CD1c-positive myeloid dendritic cell (primary cell): Measurements from ENCODE around the gene DMGDH.

Experiments used
- DNase-seq: peaks from one replicate; pipeline ENCODE4 v3.0.0-alpha.2; 2016; ENCODE audit errors: extremely low spot score

DMGDH gene

DNA sequence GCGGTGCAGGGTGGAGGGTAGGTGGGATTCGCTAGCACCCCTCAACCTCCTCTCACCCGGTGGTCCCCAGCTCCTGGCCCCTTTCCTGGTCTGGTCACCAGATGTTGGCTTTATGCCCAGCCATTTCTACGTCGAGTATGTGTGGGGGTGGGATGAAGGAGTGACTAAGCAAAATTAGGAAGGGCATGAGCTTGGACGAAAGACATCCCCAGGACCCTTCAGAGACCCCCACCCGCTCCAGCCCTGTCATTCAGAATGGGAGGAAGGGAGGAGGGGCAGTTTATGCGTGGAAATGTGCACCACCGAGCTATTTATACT lies 835 bp upstream of the DMGDH start:
- no peak for DNase-seq

DNA sequence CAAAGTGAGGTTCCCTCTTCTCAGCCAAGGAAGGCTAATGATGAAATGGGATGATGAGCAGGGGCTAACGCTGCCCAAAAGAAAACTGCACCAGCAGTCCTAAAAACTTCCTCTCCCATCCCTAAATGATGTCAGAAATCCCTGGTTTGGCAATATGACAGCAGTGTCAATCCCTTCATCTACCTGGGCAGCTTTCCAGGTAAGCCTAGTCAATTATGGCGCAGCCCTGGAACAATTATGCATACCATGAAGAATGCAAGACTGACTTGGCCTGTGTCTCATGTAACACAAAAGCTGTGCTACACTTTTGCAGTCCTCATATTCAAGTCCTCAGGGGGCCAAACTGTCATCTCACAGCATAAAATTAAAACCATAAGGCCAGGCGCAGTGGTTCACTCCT lies 7.0 kb downstream of the DMGDH start:
- no peak for DNase-seq

DNA sequence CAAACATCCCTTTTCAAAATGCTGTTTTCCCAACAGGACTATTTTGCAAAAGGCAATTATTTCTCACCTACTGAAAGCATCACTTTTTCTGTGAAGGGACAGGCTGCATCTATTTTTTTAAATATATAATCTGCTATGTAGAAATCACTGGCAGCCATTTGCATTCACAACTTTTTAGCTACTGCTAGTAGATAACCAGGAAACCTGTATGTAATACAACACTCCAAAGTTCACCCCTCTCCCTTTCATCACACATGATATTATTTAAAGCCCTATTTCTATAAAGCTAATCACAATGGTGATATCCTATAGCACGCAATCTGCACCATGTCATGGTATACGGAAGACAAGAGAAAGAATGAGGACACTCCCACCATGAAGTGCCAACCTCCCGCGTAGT lies 9.8 kb downstream of the DMGDH start:
- DNase-seq, result no peak

DNA sequence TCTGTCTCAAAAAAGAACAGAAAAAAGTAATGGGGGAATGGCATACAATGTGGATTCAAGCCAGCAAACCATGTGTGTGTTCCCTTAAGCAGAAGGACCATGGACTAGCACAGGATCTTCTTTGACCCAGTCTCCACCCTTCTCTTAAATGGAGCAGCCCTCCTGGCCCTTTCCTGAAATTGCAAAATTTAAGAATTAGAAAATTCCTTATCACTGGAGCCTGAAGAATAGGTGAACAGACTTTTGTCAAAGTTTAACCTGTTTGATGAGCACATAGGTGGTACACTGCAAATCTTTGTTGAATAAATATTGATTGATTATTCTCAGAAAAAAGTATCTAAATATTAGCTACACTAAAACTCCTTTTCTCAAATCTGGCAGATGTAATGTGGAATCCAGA lies 12.6 kb downstream of the DMGDH start:
- DNase-seq, result no peak

DNA sequence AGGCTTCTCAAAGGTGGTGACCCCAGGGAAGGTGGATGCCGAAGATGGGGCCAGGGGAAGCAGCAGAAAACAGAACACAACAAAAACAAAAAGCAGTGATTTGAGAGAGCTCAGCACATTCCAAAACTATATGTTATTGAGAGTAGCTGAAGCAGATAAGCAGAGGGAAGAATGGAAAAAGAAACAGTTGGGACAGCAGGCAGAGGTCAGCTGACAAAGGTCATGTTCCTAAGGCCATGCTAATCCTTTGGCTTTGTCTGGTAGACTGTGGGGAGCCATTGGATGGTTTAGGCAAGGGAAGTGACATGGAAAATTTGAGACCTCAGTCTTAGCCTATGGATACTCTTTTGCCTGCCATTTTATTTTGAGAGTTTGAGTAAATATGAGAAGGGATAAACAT lies 14.5 kb downstream of the DMGDH start:
- no peak for DNase-seq

DNA sequence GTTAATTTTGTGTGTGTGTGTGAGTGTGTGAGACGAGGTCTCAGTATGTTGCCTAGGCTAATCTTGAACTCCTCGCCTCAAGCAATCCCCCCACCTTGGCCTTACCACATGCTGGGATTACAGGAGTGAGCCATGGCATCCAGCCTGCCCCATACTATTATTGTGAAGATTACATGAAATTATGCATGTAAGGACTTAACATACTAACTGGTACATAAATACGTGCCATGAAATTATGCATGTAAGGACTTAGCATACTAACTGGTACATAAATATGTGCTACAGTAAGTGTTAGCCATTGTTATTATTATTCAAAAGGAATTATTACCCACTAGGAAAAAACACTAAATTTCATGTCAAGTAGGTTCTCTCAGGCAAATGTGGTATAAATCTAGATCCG lies 16.2 kb downstream of the DMGDH start:
- no peak for DNase-seq

DNA sequence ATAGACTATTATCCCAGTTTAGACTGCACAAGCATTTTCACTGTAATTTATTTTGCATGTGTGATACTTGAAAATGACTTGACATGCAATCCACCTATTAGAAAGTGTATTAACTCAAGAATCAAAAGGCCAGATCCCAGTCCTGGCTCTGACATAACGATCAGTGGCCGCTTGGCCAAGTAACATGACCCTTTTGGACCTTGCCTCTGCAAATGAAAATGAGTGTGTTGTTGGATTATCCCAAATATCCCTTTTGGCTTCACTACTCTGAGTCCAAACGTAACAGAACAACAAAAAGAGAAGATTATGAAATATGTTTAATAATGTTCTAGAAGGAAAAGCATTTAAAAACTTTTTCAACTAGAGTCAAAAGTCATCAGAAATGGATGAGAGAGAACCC lies 19.0 kb downstream of the DMGDH start:
- DNase-seq, result no peak

DNA sequence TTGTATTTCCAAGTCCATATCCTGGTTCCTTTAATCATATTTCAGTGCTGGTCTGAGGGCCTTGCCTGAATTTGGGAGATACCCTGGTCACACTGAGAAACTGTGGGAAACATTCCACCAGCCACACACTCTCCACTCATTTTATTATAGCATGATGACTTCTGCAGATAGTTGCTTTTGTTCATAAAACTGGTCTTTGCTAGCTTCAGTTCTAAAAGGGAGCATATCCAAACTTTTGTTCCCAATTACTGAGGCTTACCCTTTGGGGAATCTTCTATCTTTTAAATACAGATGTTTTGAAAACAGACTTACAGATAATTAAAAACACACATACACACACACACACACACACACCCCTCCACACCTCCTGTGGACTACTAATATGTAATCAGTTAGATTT lies 21.0 kb downstream of the DMGDH start:
- DNase-seq, result no peak

DNA sequence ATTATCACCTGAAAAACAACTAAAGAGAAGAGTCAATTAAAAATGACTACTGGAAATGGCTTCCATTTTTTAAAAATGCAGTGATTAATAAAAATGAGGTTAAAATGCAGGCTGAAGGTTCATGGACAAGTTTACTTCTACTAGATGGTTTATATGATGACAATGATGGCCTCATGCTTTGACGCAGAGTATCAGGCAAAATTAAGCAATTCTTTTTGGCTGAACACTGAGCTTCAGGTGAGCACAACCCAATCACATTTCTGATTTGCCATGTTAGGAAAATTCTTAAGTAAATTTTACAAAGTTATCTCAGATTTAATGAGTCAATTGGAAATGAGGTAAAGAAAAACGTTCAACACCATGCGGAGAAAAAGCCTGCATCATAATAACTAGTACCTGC lies 22.3 kb downstream of the DMGDH start:
- DNase-seq, result no peak

DNA sequence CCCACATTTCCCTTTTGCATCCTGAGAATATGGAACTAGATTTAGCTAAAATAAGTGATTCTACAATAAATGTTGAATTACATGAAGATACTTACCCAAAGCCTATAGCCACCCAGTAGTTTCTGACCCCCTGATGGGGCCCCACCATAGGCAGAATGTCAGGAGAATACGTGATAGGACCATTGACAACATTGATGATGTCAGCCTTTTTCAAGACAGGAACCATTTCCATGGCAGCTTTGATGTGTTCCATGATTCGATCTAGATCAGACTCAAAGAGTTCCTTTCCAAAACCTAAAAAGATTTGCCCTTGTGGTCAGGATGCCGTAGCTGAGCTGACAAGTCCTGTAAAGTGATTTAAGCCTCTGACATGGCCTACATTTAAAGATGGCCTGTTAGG lies 27.3 kb downstream of the DMGDH start:
- no peak for DNase-seq

DNA sequence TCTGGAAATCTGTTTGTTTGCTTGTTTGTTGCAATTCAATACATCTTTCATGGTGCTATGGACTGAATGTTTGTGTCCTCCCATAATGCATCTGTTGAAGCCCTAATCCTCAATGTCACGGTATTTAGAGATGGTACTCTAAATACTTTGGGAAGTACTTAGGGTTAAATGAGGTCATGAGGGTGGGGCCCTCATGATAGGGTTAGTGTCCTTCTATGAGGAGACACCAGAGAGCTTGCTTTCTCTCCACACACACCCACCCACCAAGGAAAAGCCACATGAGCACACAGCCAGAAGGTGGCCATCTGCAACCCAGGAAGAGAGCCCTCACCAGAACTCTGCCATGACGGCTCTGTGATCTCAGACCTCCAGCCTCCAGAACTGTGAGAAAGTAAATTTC lies 32.7 kb downstream of the DMGDH start:
- DNase-seq, result no peak

DNA sequence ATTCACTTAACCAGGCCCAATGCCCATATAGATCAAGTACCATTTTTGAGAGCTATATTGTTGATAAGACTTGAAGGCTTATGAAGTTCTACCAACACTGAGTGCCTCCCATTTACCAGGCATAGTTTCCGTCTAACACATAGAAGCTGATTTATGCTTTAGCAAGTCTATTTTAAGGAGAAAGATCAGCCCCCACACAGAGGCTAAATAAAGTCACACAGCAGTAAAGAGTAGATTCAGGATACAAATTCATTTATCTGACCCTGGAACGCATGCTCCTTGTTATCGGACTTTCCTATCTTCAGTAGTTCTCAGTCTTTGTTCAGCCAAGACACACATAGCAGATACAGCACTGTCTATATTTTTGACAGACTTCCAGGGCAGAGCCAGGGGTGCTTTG lies 34.2 kb downstream of the DMGDH start:
- DNase-seq, result no peak

DNA sequence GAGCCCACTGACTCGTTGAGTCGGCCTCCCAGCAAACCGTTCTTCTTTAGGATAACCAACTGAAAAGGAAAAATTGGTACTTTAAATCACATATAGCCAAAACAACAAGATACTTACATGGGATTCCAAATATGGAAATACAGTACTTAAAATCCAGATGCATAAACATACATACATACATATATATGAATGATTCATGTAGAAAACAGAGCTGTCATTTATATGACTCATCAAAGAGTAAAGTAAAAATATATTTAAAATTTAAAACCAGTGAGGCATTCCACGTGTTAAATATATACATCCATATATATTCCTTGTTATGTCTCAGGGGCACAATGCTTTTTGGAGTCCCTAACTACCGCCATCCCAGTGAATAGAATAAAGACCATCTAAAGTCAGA lies 36.7 kb downstream of the DMGDH start:
- no peak for DNase-seq

DNA sequence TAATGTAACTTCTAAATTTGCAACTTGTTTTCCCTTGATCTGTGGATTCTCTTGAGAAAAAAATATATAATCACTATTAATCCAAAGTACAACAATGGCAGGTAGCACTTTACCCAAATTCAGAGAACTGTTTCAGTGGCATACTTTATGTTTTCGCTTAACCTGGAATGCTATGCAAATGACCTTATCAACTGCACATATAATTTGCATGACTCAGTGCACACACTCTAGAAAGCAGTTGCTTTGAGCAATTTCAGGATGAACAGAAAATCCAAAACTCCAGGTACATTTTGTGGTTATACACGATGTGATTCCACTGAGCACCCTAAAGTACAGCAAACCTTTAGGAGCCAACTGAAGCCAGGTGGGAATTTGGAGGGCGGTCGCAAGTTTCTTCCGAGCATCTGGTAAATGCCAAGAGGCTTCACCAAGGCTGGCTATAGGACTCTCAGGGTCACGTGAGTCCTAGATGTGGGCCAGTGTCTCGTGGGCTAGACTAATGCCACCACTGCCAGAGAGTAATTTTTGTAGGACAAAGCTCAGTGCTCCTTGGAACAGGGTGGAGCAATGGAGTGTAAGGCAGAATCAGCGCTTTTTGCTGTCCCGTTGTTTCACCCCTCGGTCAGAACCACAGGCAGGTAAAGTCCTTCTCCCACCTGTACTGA lies 37.3 kb downstream of the DMGDH start:
- no peak for DNase-seq

DNA sequence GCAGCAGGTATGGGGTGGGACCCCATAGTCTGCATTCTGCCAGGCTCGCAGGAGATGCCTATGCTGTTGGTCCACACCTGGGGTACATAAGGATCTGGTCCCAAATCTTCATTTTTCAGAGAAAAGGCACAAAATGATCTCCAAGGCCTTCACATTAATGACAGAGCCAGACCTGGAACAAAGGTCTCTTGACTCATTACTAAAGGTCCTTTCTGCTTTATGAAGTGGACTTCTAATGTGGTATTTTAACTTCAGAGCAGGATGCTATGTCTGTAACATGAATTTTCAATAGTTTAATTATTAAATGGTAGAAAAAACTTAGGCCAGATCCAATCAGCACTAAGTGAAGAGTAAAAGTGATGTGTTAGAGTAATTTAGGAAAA lies 38.0 kb downstream of the DMGDH start:
- no peak for DNase-seq

DNA sequence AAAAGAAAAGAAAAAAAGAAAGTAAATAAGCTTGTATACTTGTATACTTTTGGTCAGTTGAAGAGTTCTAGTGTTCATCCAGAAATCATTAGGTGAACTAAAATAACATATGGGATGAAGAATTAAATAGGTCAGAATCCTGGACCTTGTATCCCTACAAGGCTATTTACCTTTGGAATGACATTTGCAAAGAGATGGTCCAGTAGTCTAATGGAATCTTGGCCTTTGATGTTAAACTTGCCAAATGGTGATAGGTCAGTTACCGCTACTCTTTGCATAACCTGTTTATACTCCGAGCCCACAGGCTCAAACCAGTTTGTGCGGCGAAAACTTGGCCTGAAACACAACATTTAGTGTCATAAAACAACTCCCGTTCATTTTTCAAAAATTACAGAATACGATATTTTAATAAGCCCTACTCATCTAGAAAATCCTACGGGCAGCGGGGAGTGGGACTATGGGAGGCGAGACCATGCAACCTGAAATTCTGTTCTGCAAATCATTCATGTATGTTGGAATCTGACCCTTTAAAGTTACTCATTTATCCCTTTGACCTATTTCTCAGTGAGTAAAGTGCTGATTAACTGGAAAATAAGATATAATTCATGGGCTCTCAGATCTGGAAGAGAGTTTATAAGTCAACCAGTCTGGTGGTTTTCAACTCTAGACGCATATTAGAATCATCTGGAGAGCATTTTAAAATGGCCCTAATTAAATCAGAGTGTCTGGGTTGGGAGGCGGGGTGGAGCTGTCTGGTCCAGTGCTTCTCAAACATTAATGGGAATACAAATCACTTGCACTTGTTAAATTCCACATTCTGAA lies 38.6 kb downstream of the DMGDH start:
- DNase-seq, result no peak

DNA sequence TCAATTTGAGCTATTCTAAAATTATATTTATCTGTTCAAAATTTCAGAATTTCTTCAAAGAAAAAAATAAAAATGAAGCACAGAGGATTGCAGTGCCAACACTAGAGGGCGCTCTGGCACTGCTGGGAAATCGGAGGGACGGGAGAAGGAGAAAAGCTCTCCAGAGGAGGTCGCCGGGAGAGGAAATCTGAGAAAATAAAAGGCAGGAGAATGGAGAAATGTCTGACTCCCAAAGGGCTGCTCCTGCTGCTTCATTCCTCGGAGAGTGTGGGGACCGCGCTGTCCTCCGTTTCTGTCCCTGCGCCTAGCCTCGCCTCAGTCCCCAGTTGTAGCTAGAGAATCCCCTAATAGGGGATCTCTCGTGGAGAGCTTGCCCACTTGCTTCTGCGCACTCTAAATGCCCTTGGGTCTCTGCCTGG lies 44.4 kb downstream of the DMGDH start:
- DNase-seq, result peak; percentile 69

DNA sequence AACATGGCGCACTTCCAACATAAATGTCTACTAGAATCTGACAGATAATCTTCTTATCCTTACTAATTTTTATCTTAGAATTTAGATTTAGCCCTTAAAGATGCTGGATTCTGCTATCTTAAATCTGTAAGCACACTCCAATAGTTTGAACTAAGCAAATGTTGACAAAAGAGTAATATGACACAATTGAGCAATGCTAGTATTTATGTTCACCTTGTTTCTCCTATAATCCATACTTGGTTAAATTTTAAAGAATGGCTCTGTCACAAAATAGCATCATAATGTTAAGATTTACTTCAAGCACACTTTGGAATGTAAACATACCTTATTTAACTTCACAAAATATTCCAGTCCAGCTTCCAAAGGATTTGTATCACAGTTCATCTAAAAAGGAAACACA lies 45.5 kb downstream of the DMGDH start:
- DNase-seq, result no peak

DNA sequence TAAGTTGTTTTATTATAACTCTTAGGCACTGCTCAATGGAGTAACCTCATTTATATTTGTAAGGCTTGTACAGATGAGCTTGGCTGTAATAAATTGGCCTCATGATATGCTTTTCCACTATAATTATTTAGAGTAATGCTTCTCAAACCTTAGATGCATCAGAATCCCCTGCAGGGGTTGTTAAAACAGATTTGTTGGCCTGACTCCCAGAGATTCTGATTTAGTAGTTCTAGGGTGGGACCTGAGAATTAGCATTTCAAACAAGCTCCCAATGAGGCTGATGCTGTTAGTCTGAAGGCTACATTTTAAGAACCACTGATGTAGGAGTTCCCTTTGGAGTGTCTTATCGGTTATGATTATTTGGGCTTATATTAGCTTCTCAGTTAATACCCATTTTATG lies 46.1 kb downstream of the DMGDH start:
- no peak for DNase-seq

DNA sequence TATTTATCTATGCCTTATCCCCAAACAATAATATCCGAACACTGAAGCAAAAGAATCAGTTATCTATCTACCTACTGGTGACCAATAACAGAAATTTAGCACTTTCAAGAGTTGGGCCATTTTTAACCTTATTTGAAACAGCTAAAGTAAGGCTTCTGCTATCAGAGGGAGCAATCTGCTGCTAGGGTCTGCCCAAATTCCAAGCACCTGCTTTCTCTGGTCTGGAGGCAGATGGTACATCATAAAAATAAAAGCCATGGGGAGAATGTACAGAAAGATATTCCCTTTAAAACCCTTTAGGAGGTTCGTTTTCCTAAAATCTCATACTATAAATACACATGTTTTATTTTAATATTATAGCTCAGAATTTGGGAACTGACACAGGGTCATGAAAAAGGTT lies 46.7 kb downstream of the DMGDH start:
- no peak for DNase-seq

DNA sequence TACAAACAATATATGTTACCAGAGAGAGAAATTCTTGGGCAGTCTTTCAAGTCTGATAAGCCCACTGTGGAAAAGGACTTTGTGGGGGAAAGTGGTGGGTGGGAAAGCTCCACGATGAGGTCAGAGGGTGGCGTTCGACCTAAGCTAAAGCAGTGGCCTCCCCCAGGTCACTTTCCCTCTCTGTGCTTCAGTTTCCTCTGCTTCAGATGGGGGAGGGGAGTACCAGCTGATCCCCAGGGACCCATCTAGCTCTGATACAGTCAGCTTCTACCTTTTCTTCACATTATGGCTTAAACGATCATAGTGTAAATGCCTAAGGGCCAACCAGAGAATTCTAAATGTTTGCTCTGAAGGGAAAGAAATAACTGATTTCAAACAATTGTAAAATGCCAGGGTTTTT lies 47.7 kb downstream of the DMGDH start:
- no peak for DNase-seq

DNA sequence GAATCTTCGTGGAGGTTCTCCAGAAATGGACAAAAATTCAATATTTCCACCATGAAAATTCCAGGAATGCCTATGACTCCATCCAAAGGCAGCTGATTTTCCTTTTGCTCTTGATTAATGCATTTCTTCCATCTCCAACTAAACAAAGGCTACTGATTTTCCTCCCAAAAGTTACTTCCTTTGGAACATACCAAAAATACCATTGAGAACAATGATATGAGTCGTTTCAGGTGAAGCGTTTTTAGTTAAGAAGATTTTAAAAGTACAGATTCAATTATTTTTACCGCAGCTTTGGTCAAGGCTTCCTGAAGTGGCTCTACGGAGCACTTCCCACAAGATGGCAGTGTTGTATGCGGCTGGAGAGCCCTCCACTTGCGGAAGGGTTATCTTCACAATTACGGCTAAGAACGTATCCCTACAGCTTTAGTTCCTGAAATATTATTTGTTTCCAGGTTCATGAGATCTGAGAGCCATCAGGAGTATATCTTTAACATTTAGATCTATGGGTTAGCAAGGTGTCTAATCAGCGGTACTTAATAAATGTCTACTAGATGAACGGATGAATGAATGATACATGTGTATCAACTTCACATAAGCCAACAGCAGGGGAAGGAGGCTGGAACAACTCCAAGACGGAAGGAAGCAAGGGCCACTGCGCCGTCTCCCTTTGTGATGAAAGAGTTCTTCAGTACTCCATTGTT lies 48.5 kb downstream of the DMGDH start:
- DNase-seq, result peak; percentile 72

DNA sequence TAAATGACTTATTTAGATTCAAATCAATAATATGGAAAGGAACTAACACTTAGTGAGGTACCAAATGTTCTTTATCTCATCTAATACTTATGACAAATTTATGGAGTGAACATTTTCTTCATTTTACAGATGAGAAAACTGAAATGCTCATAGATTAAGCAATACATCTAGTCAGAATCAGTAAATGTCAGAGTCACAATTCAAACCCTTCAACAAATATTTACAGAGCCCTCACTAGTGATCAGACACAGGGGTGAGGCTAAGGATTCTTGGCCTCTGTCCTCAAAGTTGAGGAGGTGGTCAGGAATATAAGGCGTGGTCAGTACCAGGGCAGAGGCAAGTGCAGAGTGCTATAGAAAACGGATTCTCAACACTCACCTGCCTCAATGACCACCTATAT lies 54.8 kb downstream of the DMGDH start:
- DNase-seq, result no peak
